HG03108 (cell line): ENCODE data around the gene CES2.
"Not testable (repeated sequence)": the region's sequence is repeated elsewhere in the genome, so short reads cannot be mapped to it uniquely, and the experiment has no call there.

Experiments used
- ATAC-seq: cut with Tn5 transposase; IDR thresholded peaks from one replicate; pipeline ENCODE4 v1.9.1; 2021; ENCODE audit warnings: moderate library complexity; ENCODE audit not compliant: unreplicated experiment

CES2 gene

DNA sequence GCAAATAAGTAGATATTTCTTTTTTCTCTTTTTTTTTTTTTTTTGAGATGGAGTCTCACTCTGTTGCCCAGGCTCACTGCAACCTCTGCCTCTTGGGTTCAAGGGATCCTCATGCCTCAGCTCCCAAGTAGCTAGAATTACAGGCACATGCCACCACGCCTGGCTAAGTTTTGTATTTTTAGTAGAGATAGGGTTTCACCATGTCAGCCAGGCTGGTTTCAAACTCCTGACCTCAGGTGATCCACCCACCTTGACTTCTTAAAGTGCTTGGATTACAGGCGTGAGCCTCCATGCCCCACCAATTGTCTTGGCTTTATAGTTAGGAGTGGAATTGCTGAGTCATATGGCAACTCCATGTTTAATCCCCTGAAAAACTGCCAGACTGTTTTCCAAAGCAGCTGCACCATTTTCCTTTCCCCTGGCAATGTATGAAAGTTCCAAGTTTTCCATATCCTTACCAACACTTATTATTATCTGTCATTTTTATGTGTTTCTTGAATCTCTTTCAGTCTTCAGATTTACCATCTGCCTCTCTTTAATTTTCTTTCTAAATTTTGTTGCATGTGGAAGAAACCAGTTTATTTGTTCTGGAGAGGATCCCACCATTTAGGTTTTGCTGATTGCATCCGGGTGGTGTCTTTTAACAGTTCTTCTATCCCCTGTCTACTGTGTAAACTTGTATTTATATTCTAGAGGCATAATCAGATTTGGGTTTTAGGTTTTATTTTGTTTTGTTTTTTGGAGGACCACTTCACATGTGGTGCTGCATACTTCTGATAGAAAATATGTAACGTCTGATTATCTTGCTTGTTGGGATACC lies 15.9 kb downstream of the CES2 start:
- no peak for ATAC-seq

DNA sequence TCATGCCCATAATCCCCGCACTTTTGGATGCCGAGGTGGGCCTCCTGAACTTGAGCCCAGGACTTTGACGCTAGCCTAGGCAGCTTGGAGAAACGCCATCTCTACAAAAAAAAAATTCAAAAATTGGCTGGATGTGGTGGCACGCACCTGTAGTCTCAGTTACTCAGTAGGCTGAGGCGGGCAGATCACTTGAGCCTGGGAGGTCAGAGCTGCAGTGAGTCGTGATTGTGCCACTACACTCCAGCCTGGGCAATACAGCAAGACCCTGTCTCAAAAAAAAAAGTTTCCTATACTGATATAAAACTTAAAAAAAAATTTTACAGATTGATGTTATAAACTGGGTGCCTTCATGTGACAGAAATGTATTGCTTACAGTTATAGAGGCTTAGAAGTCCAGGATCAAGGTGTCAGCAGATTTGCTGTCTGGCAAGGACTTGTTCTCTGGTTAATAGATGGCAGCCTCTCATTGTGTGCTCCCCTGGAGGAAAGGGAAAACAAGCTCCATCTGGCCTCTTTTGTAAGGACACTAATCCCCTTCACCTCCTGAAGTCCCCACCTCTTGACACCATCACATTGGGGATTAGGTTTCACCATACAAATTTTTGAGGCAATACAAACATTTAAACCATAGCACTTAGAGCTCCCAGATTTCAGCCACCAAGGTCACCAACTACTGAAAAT lies 17.3 kb downstream of the CES2 start:
- no peak for ATAC-seq

DNA sequence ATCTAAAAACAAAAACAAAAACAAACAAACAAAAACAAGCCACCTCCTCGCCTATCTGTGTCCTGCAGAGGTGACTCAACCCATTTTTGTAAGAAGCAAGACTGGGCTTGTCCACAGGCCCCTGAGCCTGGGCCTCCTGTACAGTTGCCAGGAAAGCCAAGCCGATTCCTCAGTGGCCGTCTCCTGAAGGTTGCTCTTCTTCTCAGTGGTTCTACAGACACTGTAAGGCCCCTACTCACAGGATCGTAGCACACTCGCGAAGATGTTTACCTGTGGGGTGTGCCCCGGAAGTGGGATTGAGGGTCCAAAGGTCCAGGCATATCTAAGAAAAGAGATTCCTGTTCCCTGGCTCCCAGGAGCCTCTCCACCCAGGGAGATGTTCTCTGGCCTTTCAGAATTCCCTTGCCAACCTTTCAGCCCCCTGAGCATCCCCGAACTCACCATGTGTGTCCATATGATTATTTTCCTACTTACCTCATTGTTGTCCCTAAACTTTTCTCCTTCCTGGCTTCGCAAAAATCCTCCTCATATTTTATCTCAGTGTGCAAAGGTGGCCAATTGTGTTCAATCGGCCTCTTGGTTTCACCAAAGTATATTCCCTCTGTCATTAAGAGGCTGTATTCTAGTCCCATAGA lies 18.3 kb downstream of the CES2 start:
- no peak for ATAC-seq

DNA sequence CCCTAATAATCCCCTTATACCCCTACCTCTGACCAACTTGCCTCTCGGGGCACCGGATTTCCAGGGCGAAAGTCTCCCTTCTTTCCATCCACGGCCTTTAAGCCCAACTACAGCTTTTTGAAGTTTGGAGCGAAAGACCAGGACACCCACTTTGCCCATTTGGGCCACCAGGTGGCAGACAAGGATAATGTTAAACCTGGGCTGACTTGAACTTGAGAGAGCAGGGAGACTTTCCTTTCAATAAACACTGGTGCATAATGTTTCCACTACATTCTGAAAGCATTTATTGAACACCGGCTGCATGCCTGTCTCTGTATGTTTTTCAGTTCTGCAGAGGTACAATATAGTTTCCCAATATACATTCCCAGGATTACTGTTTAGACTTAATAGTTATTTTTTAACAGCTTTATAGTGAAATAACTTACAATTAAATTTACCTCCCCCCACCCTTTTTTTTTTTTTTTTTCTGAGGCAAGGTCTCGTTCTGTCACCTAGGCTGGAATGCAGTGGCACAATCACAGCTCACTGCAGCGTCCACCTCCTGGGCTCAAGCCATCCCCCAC lies 18.9 kb downstream of the CES2 start:
- ATAC-seq: peak; percentile 52

DNA sequence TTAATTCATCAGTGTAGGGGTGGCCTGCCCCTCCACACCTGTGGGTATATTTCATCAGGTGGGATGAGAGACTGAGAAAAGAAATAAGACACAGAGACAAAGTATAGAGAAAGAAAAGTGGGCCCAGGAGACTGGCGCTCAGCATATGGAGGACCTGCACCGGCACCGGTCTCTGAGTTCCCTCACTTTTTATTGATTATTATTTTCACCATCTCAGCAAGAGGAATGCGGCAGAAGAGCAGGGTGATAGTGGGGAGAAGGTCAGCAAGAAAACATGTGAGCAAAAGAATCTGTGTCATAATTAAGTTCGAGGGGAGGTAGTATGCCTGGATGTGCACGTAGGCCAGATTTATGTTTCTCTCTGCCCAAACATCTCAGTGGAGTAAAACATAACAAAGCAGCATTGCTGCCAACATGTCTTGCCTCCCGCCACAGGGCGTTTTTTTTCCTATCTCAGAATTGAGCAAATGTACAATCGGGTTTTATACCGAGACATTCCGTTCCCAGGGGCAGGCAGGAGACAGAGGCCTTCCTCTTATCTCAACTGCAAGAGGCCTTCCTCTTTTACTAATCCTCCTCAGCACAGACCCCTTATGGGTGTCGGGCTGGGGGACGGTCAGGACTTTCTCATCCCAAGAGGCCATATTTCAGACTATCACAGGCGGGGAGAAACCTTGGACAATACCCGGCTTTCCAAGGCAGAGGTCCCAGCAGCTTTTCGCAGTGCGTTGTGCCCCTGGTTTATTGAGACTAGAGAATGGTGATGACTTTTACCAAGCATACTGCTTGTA lies 20.2 kb downstream of the CES2 start:
- ATAC-seq: not testable (repeated sequence)

DNA sequence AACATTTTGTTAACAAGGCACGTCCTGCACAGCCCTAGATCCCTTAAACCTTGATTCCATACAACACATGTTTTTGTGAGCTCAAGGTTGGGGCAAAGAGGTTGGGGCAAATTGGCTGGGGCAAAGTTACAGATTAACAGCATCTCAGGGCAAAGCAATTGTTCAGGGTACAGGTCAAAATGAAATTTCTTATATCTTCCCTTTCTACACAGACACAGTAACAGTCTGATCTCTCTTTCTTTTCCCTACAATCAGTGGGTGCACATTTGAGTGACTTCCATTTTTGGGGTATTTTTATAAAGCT lies 20.8 kb downstream of the CES2 start:
- not testable (repeated sequence) for ATAC-seq

DNA sequence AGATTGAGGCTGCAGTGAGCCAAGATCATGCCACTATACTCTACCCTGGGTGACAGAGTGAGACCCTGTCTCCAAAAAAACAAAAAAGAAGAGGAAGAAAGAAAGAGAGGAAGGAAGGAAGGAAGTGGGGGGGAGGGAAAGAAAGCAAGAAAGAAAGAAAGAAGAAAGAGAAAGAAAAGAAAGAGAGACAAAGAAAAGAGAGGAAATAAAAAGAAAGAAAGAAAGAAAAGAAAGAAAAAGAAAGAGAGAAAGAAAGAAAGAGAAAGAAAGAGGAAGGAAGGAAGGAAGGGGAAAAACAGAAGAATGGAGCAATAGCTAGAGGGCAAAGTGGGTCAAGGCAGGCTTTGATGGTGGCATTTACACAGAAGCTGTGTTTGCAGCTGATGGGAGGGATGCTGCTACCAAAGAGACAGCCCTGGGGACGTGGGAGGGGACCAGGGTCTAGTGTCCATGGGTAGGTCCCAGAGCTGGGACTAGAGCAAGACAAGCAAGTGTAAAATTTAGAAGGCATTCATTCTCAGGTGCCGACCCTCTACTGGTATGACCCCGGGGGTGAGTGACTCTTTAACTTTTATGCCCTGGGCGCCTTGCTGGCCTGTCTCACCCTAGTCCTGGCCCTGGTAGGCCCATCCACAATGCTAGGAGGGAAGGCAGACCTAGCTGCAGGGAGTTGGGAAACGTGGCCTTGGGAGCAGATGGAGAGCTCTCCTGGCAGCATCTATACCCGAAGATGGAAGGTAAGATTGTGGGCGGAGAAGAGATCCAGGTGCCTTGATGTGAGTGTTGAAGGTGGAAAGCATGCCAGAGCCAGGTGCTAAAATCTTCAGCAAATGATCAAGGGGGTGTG lies 23.8 kb downstream of the CES2 start:
- no peak for ATAC-seq

DNA sequence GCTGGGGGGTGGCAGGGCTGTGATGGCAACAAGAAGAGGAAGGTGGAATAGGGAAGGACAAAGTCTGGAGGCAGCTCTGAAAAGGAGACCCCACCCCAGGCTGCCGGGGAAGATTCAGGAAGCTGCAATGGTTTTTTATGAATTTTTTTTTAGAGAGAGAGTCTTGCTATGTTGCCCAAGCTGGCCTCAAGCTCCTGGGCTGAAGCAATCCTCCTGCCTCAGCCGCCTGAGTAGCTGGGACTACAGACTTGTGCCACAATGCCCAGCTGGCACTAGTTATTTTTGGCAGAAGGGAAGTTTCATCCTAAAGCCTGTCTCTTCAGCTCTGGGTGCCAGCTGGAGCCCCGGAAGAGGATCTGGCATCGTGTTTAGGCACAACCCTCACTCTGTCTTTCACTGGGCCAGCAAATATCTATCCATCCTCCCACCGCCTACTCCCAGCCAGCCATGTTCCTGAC lies 24.4 kb downstream of the CES2 start:
- no peak for ATAC-seq

DNA sequence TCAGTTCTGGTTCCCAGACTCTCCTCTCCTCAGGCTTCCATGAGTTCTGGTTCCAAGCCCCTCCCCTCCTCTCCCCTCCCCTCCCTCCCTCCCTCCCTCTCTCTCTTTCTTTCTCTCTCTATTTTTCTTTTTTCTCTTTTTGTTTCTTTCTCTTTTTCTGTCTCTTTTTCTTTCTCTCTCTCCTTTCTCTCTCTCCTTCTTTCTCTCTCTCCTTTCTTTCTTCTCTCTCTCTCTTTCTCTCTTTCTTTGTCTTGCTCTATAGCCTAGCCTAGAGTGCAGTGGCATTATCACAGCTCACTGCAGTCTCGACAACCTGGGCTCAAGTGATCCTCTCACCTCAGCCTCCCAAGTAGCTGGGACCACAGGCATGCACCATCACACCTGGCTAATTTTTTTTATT lies 25.0 kb downstream of the CES2 start:
- no peak for ATAC-seq

DNA sequence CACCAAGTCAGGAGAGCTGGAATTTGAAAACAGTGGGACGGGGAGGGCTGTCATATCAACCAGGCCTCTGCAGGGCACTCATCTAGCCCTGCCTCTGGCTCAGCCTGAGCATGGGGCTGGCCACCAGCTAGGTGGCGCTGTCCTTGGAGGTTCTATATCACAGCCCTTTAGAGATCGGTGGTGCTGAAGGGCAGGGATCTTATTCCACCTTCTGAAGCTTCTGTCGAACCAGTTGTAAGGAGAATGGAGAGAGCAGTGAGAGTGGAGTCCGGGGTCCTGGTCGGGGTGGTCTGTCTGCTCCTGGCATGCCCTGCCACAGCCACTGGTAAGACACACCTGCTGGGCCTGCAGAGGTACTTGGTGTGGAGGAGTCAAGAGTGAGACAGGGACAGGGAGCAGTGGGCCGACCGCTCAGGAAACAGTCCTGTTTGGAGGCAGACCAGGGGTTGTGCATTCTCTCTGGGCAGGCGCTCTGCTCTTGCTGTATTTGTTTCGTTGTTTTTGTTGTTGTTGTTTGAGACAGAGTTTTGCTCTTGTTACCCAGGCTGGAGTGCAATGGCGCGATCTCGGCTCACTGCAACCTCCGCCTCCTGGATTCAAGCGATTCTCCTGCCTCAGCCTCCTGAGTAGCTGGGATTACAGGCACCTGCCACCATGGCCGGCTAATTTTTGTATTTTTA lies 25.9 kb downstream of the CES2 start, which contains the start of gene CES3:
TSS of gene CES3 (plus strand) at position 202 of the 680 bp plus-strand sequence. CDS start at position 244, 42 bp downstream.
- peak; percentile 57 for ATAC-seq

DNA sequence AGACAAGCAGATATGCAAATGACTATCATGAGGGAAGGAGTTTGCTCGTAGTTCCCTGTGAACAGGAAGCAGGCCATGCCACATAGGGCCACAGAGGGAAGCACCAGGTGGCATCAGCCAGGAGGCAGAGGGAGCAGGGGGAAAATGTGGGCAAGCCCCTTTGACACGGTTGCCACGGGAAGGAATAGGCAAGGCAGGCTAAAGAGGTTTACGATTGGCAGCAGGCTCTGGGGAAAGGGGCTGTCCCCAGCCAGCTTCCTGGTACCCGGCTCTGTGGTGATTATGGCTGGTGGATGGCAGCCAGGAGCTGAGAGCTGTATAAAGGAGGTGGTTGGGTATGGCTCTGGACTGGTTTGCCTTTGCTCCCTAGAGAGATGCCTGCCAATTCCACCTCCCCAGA lies 26.6 kb downstream of the CES2 start:
- no peak for ATAC-seq

DNA sequence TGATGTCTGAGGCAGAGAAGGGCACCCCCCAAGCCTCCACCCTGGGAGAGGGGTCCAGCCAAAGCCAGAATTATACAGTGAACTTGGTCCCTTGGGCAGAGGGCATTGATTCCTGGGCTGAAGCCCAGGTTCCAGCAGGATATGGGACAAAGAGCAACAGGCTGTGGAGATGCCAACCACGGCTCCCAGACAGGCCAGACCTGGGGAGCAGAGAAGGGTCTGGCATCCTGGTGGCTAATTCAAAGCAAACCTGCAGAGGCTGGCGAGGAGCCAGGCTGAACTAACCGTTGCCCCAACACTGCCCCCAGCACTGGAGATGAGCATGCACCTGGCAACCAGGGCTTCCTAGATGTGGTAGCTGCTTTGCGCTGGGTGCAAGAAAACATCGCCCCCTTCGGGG lies 28.7 kb downstream of the CES2 start:
- ATAC-seq: no peak

DNA sequence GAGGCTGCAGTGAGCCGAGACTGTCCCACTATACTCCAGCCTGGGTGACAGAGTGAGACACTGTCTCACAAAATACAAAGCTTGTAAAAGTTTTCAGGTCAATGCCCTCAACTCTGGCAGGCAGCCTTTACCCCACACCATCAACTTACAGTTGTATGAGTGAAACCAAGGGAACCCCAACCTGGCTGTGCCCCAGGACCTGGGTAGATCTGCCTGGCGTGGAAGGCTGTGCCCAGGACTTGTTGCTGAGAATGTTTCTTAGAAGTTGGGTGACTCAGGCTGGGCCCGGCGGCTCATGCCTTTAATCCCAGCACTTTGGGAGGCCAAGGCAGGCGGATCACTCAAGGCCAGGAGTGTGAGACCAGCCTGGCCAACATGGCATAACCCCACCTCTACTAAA lies 33.5 kb downstream of the CES2 start:
- no peak for ATAC-seq

DNA sequence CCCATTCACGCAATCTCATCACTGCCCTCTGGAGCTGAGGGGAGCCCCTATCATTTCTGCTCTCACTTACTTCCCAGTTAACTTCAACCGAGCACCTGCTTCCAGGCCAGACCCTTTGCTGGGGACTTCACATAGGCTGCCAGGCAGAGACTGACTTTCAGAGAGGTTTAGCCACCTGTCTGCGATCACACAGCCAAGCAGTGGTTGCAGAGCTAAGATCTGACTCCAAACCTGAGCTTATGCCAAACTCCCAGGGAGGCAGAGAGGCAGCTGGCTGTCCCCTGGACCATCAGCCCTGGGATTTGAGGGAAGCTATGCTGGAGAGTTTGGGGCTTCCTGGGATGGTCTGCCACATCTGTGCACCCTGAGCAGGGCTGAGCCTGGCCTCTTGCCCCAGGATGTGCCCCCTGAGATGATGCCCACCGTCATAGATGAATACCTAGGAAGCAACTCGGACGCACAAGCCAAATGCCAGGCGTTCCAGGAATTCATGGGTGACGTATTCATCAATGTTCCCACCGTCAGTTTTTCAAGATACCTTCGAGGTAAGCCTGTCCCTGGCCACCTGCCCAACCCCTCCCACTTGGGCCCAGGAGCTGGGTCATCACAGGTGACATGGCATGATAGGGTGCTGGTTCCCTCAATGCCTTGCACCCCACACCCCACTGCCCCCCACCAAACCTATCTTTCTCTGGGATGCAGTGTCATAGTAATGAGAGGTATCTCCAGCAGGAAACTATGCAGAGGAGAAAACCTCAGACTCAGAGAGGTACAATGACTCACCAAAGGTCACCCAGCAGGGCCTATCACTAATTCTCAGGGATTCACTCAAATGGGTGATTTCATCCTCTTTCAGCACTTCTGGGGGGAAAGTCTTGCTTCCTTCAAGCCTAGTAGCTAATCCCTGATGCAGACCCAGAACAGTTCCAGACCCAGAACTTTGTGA lies 35.7 kb downstream of the CES2 start:
- no peak for ATAC-seq

DNA sequence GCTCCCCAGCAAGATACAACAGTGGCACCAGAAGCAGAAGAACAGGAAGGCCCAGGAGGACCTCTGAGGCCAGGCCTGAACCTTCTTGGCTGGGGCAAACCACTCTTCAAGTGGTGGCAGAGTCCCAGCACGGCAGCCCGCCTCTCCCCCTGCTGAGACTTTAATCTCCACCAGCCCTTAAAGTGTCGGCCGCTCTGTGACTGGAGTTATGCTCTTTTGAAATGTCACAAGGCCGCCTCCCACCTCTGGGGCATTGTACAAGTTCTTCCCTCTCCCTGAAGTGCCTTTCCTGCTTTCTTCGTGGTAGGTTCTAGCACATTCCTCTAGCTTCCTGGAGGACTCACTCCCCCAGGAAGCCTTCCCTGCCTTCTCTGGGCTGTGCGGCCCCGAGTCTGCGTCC lies 37.7 kb downstream of the CES2 start:
- no peak for ATAC-seq

DNA sequence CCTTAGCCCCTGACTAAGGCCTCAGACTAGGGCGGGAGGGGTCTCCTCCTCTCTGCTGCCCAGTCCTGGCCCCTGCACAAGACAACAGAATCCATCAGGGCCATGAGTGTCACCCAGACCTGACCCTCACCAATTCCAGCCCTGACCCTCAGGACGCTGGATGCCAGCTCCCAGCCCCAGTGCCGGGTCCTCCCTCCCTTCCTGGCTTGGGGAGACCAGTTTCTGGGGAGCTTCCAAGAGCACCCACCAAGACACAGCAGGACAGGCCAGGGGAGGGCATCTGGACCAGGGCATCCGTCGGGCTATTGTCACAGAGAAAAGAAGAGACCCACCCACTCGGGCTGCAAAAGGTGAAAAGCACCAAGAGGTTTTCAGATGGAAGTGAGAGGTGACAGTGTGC lies 38.4 kb downstream of the CES2 start:
- no peak for ATAC-seq

DNA sequence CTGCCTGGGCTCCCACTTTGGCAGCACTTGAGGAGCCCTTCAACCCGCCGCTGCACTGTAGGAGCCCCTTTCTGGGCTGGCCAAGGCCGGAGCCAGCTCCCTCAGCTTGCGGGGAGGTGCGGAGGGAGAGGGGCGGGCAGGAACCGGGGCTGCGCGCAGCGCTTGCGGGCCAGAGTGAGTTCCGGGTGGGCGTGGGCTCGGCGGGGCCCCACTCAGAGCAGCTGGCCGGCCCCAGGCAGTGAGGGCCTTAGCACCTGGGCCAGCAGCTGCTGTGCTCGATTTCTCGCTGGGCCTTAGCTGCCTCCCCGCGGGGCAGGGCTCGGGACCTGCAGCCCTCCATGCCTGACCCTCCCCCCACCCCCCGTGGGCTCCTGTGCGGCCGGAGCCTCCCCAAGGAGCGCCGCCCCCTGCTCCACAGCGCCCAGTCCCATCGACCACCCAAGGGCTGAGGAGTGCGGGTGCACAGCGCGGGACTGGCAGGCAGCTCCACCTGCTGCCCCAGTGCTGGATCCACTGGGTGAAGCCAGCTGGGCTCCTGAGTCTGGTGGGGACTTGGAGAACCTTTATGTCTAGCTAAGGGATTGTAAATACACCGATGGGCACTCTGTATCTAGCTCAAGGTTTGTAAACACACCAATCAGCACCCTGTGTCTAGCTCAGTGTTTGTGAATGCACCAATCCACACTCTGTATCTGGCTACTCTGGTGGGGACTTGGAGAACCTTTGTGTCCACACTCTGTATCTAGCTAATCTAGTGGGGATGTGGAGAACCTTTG lies 39.0 kb downstream of the CES2 start:
- ATAC-seq: not testable (repeated sequence)

DNA sequence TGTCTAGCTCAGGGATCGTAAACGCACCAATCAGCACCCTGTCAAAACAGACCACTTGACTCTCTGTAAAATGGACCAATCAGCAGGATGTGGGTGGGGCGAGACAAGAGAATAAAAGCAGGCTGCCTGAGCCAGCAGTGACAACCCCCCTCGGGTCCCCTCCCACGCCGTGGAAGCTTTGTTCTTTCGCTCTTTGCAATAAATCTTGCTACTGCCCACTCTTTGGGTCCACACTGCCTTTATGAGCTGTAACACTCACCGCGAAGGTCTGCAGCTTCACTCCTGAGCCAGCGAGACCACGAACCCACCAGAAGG lies 39.6 kb downstream of the CES2 start:
- not testable (repeated sequence) for ATAC-seq
